ENCODE measurements around the gene INPP4B.

Gene INPP4B

DNA sequence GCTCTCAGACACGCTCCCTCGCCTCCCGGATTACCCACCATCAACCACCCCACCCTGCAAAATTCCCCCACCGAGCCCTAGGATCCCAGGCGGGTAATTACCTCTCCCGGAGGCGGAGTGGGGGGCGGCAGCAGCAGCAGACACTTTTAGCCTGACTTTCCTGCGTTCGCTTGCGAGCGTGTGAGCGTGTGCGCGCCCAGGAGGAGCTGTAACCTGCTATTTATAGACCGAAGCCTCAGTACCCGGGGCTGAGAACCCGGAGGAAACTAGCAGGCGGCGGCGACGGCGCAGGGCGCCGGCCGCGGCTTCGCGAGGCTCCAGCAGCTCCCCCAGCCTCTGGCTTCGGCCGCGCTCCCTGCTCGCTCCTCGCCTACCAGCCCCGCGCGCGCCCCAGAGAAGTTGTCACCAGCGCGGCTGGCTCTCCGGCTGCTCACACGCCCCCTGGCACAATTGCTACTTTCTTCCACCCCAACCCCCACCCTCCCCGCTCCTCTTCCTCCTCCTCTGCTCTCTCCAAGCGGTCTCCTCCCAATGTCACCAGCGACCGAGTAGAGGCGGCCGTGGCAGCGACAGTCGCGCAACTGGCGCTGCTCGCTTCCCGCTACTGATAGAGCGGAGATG, at the start of gene INPP4B:
Gene INPP4B, minus strand, starts transcription at position 194 of the 621 bp plus-strand sequence.
- H3K9me3 ChIP-seq (ENCODE audit: control insufficient read depth in 1 of 2, low read length in 2 of 2): no peaks in the 10 kb centered on the region
- no peaks in the 10 kb centered on the region for H3K36me3 ChIP-seq (ENCODE audit: control insufficient read depth in 1 of 2, insufficient read depth in 2 of 2, low read length in 2 of 2)
- peaks cover 8 to 18% of the 10 kb centered on the region in 2 donors for H3K27me3 ChIP-seq (ENCODE audit: control insufficient read depth in 1 of 2, insufficient read depth in 2 of 2, low read length in 2 of 2)
- peak within 1 kb of the TSS; percentile 33 to 48 for H3K9ac ChIP-seq (ENCODE audit: low read depth in 1 of 2, low read length in 2 of 2)
- peak within 1 kb of the TSS; percentile 78 to 81 for H3K4me3 ChIP-seq (ENCODE audit: low read depth in 1 of 2, low read length in 2 of 2)
- no peak within 1 kb of the TSS for H3K27ac ChIP-seq (ENCODE audit: low read depth, low read length)
- peaks cover 15 to 16% of the 10 kb centered on the region in 2 donors for H3K4me1 ChIP-seq (ENCODE audit: control insufficient read depth in 1 of 2, insufficient read depth in 2 of 2, low read length in 2 of 2)

- no peaks in the 10 kb centered on the region for H3K36me3 ChIP-seq (ENCODE audit: control insufficient read depth in 1 of 2, insufficient read depth in 2 of 2, low read length in 2 of 2)
- no peak overlapping the region for H3K27ac ChIP-seq (ENCODE audit: low read depth, low read length)
- H3K9ac ChIP-seq (ENCODE audit: low read depth in 1 of 2, low read length in 2 of 2): no peak overlapping the region
- peaks cover 0 to 8% of the 10 kb centered on the region in 2 donors for H3K9me3 ChIP-seq (ENCODE audit: control insufficient read depth in 1 of 2, low read length in 2 of 2)
- H3K4me1 ChIP-seq (ENCODE audit: control insufficient read depth in 1 of 2, insufficient read depth in 2 of 2, low read length in 2 of 2): no peaks in the 10 kb centered on the region
- H3K4me3 ChIP-seq (ENCODE audit: low read depth in 1 of 2, low read length in 2 of 2): no peak overlapping the region
- H3K27me3 ChIP-seq (ENCODE audit: control insufficient read depth in 1 of 2, insufficient read depth in 2 of 2, low read length in 2 of 2): no peaks in the 10 kb centered on the region
These were observed 46.9 kb upstream of the INPP4B start for GRCh38 chr4:142893012-142893411.

GRCh38 chr4:142886566-142886965, 40.5 kb upstream of the INPP4B start:
- no peaks in the 10 kb centered on the region for H3K36me3 ChIP-seq (ENCODE audit: control insufficient read depth in 1 of 2, insufficient read depth in 2 of 2, low read length in 2 of 2)
- no peaks in the 10 kb centered on the region for H3K9me3 ChIP-seq (ENCODE audit: control insufficient read depth in 1 of 2, low read length in 2 of 2)
- no peaks in the 10 kb centered on the region for H3K4me1 ChIP-seq (ENCODE audit: control insufficient read depth in 1 of 2, insufficient read depth in 2 of 2, low read length in 2 of 2)
- H3K27me3 ChIP-seq (ENCODE audit: control insufficient read depth in 1 of 2, insufficient read depth in 2 of 2, low read length in 2 of 2): no peaks in the 10 kb centered on the region
- no peak overlapping the region for H3K9ac ChIP-seq (ENCODE audit: low read depth in 1 of 2, low read length in 2 of 2)
- no peak overlapping the region for H3K27ac ChIP-seq (ENCODE audit: low read depth, low read length)
- H3K4me3 ChIP-seq (ENCODE audit: low read depth in 1 of 2, low read length in 2 of 2): no peak overlapping the region

DNA sequence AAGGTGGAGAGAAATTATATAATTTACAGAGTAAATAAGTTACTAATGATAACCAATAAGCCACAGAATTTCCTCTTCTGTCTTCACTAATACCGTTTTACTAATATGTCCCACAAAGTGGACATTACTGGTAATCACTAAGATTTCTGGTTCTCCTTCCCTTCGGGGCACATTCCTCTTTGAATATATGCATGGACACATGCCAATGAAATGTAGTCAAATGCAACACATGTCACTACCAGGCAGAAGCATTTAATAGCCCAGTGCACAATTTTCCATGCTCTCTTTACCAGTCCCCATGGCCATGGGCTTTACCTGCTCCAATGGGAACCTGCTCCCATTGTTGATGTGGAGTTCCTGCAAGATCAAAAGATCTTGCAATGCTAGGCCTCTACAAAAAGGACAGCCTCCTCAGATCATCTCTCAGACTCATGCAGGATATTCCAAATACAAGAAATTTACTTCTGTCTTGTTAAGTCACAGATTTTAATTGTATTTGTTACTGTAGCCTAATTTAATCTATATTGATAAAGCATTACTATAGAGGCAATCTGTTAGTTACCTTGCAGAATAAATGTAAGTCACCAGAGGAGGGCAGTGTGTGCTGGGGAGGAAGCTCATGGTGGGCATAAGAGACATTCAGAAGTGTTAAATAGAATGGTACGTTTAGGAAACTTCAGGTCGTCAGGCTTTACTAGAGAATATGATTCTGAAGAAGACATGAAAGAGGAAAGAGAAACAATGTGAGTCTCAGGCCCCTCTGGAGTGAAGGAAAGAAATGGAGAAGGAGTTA, 37.1 kb upstream of the INPP4B start:
- no peaks in the 10 kb centered on the region for H3K4me1 ChIP-seq (ENCODE audit: control insufficient read depth in 1 of 2, insufficient read depth in 2 of 2, low read length in 2 of 2)

GRCh38 chr4:142882159-142882558, 36.1 kb upstream of the INPP4B start:
- Histone ChIP-seq H3K4me3 (ENCODE audit: low read depth in 1 of 2, low read length in 2 of 2) (no peak overlapping the region), H3K9me3 (ENCODE audit: control insufficient read depth in 1 of 2, low read length in 2 of 2) (no peaks in the 10 kb centered on the region), H3K36me3 (ENCODE audit: control insufficient read depth in 1 of 2, insufficient read depth in 2 of 2, low read length in 2 of 2) (no peaks in the 10 kb centered on the region), H3K27ac (ENCODE audit: low read depth, low read length) (no peak overlapping the region), H3K9ac (ENCODE audit: low read depth in 1 of 2, low read length in 2 of 2) (no peak overlapping the region), H3K27me3 (ENCODE audit: control insufficient read depth in 1 of 2, insufficient read depth in 2 of 2, low read length in 2 of 2) (no peaks in the 10 kb centered on the region), H3K4me1 (ENCODE audit: control insufficient read depth in 1 of 2, insufficient read depth in 2 of 2, low read length in 2 of 2) (no peaks in the 10 kb centered on the region)

More for the DNA sequence above, 37.1 kb upstream of the INPP4B start:
- Histone ChIP-seq H3K9ac (ENCODE audit: low read depth in 1 of 2, low read length in 2 of 2) (no peak overlapping the region), H3K4me3 (ENCODE audit: low read depth in 1 of 2, low read length in 2 of 2) (no peak overlapping the region), H3K36me3 (ENCODE audit: control insufficient read depth in 1 of 2, insufficient read depth in 2 of 2, low read length in 2 of 2) (no peaks in the 10 kb centered on the region), H3K9me3 (ENCODE audit: control insufficient read depth in 1 of 2, low read length in 2 of 2) (no peaks in the 10 kb centered on the region), H3K27me3 (ENCODE audit: control insufficient read depth in 1 of 2, insufficient read depth in 2 of 2, low read length in 2 of 2) (no peaks in the 10 kb centered on the region), H3K27ac (ENCODE audit: low read depth, low read length) (no peak overlapping the region)

GRCh38 chr4:142881331-142881730, 35.2 kb upstream of the INPP4B start:
- no peaks in the 10 kb centered on the region for H3K4me1 ChIP-seq (ENCODE audit: control insufficient read depth in 1 of 2, insufficient read depth in 2 of 2, low read length in 2 of 2)
- H3K36me3 ChIP-seq (ENCODE audit: control insufficient read depth in 1 of 2, insufficient read depth in 2 of 2, low read length in 2 of 2): no peaks in the 10 kb centered on the region
- H3K4me3 ChIP-seq (ENCODE audit: low read depth in 1 of 2, low read length in 2 of 2): no peak overlapping the region
- no peaks in the 10 kb centered on the region for H3K27me3 ChIP-seq (ENCODE audit: control insufficient read depth in 1 of 2, insufficient read depth in 2 of 2, low read length in 2 of 2)
- H3K9ac ChIP-seq (ENCODE audit: low read depth in 1 of 2, low read length in 2 of 2): no peak overlapping the region
- H3K27ac ChIP-seq (ENCODE audit: low read depth, low read length): no peak overlapping the region
- H3K9me3 ChIP-seq (ENCODE audit: control insufficient read depth in 1 of 2, low read length in 2 of 2): no peaks in the 10 kb centered on the region

- Histone ChIP-seq H3K36me3 (ENCODE audit: control insufficient read depth in 1 of 2, insufficient read depth in 2 of 2, low read length in 2 of 2) (no peaks in the 10 kb centered on the region), H3K4me1 (ENCODE audit: control insufficient read depth in 1 of 2, insufficient read depth in 2 of 2, low read length in 2 of 2) (no peaks in the 10 kb centered on the region), H3K9ac (ENCODE audit: low read depth in 1 of 2, low read length in 2 of 2) (no peak overlapping the region)
These were observed 29.0 kb upstream of the INPP4B start for GRCh38 chr4:142875117-142875516.

DNA sequence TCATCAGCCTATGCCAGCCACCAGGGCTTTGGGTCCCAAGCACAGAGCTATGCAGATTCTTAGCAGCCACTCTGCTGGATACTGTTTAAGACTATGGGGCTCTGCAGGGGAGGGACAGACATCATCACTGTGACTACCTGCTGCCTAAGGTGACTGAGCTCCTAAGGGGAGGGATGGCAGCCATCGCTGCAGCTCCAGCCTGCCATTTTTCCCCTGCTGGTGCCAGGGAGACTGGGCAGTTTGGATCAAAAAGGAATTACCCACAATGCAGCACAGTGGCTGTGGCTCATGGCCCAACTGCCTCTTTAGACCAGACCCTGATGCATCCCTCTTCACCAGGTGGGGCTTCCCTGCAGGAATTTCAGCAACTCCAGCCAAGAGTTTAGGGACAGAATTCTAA, 28.6 kb upstream of the INPP4B start:
- no peaks in the 10 kb centered on the region for H3K27me3 ChIP-seq (ENCODE audit: control insufficient read depth in 1 of 2, insufficient read depth in 2 of 2, low read length in 2 of 2)
- H3K9ac ChIP-seq (ENCODE audit: low read depth in 1 of 2, low read length in 2 of 2): no peak overlapping the region
- H3K36me3 ChIP-seq (ENCODE audit: control insufficient read depth in 1 of 2, insufficient read depth in 2 of 2, low read length in 2 of 2): no peaks in the 10 kb centered on the region
- H3K9me3 ChIP-seq (ENCODE audit: control insufficient read depth in 1 of 2, low read length in 2 of 2): no peaks in the 10 kb centered on the region
- no peak overlapping the region for H3K4me3 ChIP-seq (ENCODE audit: low read depth in 1 of 2, low read length in 2 of 2)
- no peaks in the 10 kb centered on the region for H3K4me1 ChIP-seq (ENCODE audit: control insufficient read depth in 1 of 2, insufficient read depth in 2 of 2, low read length in 2 of 2)
- H3K27ac ChIP-seq (ENCODE audit: low read depth, low read length): no peak overlapping the region

More at GRCh38 chr4:142875117-142875516, 29.0 kb upstream of the INPP4B start:
- no peaks in the 10 kb centered on the region for H3K9me3 ChIP-seq (ENCODE audit: control insufficient read depth in 1 of 2, low read length in 2 of 2)
- no peak overlapping the region for H3K4me3 ChIP-seq (ENCODE audit: low read depth in 1 of 2, low read length in 2 of 2)
- H3K27me3 ChIP-seq (ENCODE audit: control insufficient read depth in 1 of 2, insufficient read depth in 2 of 2, low read length in 2 of 2): no peaks in the 10 kb centered on the region
- H3K27ac ChIP-seq (ENCODE audit: low read depth, low read length): no peak overlapping the region

GRCh38 chr4:142866685-142867084, 20.6 kb upstream of the INPP4B start:
- Histone ChIP-seq H3K9ac (ENCODE audit: low read depth in 1 of 2, low read length in 2 of 2) (no peak overlapping the region), H3K36me3 (ENCODE audit: control insufficient read depth in 1 of 2, insufficient read depth in 2 of 2, low read length in 2 of 2) (no peaks in the 10 kb centered on the region), H3K27ac (ENCODE audit: low read depth, low read length) (no peak overlapping the region), H3K9me3 (ENCODE audit: control insufficient read depth in 1 of 2, low read length in 2 of 2) (no peaks in the 10 kb centered on the region), H3K27me3 (ENCODE audit: control insufficient read depth in 1 of 2, insufficient read depth in 2 of 2, low read length in 2 of 2) (no peaks in the 10 kb centered on the region), H3K4me3 (ENCODE audit: low read depth in 1 of 2, low read length in 2 of 2) (no peak overlapping the region), H3K4me1 (ENCODE audit: control insufficient read depth in 1 of 2, insufficient read depth in 2 of 2, low read length in 2 of 2) (no peaks in the 10 kb centered on the region)

GRCh38 chr4:142861351-142861750, 15.2 kb upstream of the INPP4B start:
- no peak overlapping the region for H3K27ac ChIP-seq (ENCODE audit: low read depth, low read length)

More at GRCh38 chr4:142861351-142861750, 15.2 kb upstream of the INPP4B start:
- H3K9ac ChIP-seq (ENCODE audit: low read depth in 1 of 2, low read length in 2 of 2): no peak overlapping the region
- no peak overlapping the region for H3K4me3 ChIP-seq (ENCODE audit: low read depth in 1 of 2, low read length in 2 of 2)
- H3K27me3 ChIP-seq (ENCODE audit: control insufficient read depth in 1 of 2, insufficient read depth in 2 of 2, low read length in 2 of 2): no peaks in the 10 kb centered on the region
- H3K36me3 ChIP-seq (ENCODE audit: control insufficient read depth in 1 of 2, insufficient read depth in 2 of 2, low read length in 2 of 2): no peaks in the 10 kb centered on the region
- no peaks in the 10 kb centered on the region for H3K4me1 ChIP-seq (ENCODE audit: control insufficient read depth in 1 of 2, insufficient read depth in 2 of 2, low read length in 2 of 2)
- H3K9me3 ChIP-seq (ENCODE audit: control insufficient read depth in 1 of 2, low read length in 2 of 2): no peaks in the 10 kb centered on the region

Measured in duodenal mucosa (tissue), 2 donors.